ENCODE results near the gene NCR2.

DNA sequence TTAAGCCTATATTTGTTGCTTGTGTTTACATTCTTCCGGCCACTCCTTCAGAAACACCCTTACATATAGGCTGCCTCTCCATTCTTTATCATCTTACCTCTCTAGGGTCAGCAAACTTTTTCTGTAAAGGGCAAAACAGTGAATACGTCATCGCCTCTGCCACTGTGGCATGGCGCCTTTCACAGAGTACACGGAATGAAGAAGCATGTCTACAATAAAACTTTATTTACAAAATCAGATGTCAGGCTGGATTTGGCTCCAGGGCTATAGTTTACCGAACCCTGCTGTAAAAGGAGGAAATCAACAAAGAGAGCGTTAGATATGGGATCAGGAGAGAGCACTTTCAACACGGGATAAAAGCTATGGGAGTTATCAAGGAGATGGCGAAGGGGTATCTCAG is 9.3 kb upstream of the NCR2 start:
- TF ChIP-seq TCF7L2 (IDR thresholded peaks at IDR 0.05; ENCODE audit: borderline replicate concordance, extremely low read depth, insufficient read depth, insufficient read length) (no peak), POLR2A (IDR thresholded peaks at IDR 0.05; ENCODE audit: borderline replicate concordance, extremely low read depth, insufficient read depth, insufficient read length) (no peak), POLR2AphosphoS5 (IDR thresholded peaks at IDR 0.05; ENCODE audit: low read depth, low read length) (no peak)
- TF ChIP-seq, protein P1, sequence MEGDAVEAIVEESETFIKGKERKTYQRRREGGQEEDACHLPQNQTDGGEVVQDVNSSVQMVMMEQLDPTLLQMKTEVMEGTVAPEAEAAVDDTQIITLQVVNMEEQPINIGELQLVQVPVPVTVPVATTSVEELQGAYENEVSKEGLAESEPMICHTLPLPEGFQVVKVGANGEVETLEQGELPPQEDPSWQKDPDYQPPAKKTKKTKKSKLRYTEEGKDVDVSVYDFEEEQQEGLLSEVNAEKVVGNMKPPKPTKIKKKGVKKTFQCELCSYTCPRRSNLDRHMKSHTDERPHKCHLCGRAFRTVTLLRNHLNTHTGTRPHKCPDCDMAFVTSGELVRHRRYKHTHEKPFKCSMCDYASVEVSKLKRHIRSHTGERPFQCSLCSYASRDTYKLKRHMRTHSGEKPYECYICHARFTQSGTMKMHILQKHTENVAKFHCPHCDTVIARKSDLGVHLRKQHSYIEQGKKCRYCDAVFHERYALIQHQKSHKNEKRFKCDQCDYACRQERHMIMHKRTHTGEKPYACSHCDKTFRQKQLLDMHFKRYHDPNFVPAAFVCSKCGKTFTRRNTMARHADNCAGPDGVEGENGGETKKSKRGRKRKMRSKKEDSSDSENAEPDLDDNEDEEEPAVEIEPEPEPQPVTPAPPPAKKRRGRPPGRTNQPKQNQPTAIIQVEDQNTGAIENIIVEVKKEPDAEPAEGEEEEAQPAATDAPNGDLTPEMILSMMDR (IDR thresholded peaks at IDR 0.05 in 2 of 3, conservative IDR thresholded peaks at IDR 0.05 in 1 of 3; ENCODE audit: borderline replicate concordance in 1 of 3, insufficient read depth in 1 of 3, low read depth in 2 of 3, low read length in 2 of 3) = no peak
